ENCODE measurements around the gene PLAC9. TPM values are rescaled to one million over a fixed set of nuclear protein-coding genes. Genes with fewer than 3 reads are reported as not detected.

PLAC9 gene
- total RNA-seq, 2 donors from 2014 or later, result 25.5 to 36.3 TPM

DNA sequence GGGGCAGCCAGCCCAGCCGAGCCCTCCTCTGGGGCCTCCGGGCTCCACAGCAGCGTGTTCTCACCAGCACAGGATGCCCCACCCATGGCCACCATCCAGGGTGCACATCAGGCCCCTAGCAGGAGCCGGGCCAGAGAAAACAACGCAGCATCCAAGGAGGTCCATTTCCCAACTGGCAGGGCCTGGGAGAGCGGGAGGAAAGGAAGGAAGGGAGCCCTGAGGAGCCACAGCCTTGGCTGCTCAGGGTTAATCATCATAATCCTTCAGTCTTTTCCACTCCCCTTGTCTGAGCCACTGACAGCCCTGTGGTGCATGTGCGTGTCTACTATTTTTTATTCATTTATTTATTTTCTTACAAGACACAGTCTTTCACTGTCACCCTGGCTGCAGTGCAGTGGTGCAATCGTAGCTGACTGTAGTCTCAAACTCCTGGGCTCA is 3.6 kb downstream of the PLAC9 start:
- Histone ChIP-seq H3K36me3 (no peaks in the 10 kb centered on the region), H3K4me1 (peaks cover 0 to 33% of the 10 kb centered on the region in 2 donors), H3K4me3 (no peak overlapping the region), H3K27ac (peak overlapping the region; percentile 59 to 89), H3K27me3 (no peaks in the 10 kb centered on the region), H3K9me3 (no peaks in the 10 kb centered on the region)
- peak; percentile 94 for DNase-seq (ENCODE audit: low spot score)
- TF ChIP-seq, protein P1, sequence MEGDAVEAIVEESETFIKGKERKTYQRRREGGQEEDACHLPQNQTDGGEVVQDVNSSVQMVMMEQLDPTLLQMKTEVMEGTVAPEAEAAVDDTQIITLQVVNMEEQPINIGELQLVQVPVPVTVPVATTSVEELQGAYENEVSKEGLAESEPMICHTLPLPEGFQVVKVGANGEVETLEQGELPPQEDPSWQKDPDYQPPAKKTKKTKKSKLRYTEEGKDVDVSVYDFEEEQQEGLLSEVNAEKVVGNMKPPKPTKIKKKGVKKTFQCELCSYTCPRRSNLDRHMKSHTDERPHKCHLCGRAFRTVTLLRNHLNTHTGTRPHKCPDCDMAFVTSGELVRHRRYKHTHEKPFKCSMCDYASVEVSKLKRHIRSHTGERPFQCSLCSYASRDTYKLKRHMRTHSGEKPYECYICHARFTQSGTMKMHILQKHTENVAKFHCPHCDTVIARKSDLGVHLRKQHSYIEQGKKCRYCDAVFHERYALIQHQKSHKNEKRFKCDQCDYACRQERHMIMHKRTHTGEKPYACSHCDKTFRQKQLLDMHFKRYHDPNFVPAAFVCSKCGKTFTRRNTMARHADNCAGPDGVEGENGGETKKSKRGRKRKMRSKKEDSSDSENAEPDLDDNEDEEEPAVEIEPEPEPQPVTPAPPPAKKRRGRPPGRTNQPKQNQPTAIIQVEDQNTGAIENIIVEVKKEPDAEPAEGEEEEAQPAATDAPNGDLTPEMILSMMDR (IDR thresholded peaks at IDR 0.05), result no peak

DNA sequence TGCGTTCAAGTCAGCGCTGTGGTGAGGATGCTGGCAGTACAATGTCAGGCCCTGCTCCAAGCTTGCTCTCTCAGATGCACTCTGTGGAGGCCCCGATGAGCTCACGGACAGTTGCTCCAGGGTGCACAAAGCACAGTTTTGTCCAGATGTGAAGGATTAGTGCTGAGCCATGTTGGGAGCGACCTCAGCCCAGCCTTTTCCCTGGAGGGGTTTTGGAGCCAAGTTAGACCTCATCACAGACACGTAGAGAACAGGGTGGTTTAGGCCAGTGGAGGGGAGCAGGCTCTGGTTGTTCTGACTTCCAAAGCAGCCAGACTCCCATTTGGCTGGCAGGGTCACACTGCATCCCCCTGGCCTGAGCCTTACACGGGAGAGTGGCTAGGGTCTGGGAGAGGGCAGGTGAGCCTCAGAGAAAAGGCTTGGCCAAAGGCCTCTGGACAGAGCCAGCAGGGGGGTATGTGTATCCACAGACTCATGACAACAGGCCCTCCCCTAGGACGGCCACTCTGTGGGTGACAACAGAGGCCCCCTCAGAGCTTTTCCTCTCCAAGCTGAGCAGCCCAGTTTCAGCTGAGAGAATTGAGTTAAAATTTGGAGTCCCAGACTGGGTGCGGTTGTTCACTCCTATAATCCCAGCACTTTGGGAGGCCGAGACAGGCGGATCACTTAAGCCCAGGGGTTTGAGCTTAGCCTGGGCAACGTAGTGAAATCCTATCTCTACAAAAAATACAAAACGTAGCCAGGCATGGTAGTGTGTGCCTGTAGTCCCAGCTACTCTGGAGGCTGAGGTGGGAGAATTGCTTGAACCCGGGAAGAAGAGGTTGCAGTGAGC is 4.7 kb downstream of the PLAC9 start:
- TF ChIP-seq, protein P1 (IDR thresholded peaks at IDR 0.05), result no peak
- Histone ChIP-seq H3K4me1 (peaks cover 0 to 31% of the 10 kb centered on the region in 2 donors), H3K9me3 (no peaks in the 10 kb centered on the region), H3K4me3 (no peak overlapping the region), H3K36me3 (no peaks in the 10 kb centered on the region), H3K27me3 (no peaks in the 10 kb centered on the region), H3K27ac (peak overlapping the region; percentile 70 to 89)
- peak; percentile 85 for DNase-seq (ENCODE audit: low spot score)

DNA sequence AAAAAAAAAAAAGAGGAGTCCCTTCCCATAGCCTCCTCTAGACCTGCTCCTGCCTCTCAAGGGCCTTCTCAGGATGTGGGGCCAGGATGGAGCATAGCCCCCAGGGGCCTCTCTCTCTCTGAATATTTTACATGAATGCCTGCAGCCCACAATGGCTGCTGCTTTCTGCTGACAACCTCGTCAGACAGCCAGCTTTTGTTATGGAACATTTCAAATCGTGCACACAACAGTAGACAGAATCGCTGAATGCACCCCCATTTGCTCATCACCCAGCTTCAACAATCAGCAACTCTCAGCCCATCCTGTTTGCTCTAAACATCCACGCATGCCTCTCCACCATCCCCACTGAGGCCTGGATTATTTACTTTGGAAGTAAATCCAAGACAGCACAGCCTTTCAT is 5.4 kb downstream of the PLAC9 start:
- no peak overlapping the region for H3K4me3 ChIP-seq
- H3K4me1 ChIP-seq, result peaks cover 0 to 28% of the 10 kb centered on the region in 2 donors
- TF ChIP-seq, protein P1 (IDR thresholded peaks at IDR 0.05), result no peak
- no peaks in the 10 kb centered on the region for H3K9me3 ChIP-seq
- peak; percentile 57 for DNase-seq (ENCODE audit: low spot score)
- peak overlapping the region; percentile 70 to 89 for H3K27ac ChIP-seq
- H3K27me3 ChIP-seq, result no peaks in the 10 kb centered on the region
- H3K36me3 ChIP-seq, result no peaks in the 10 kb centered on the region

DNA sequence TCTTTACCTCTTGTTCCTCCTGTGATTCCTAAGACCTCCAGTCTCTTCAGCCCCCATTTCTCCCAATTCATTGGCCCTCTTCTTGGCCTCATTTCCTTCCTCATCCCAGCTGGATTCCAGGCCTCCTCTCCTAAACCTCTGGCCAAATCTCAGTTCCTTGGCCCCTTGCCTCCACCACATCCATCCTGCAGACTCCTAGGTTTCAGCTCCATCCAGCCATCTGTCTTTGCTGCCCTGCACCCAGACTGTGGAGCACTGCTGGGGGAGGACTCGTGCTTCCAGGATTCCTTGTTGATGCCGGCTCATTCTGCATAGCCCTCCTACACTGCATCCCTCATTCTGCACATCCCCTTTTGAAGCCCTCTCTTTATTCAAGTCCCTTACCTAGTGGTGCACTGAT is 6.7 kb downstream of the PLAC9 start:
- no peaks in the 10 kb centered on the region for H3K9me3 ChIP-seq
- H3K4me3 ChIP-seq, result no peak overlapping the region
- TF ChIP-seq, protein P1 (IDR thresholded peaks at IDR 0.05), result no peak
- no peaks in the 10 kb centered on the region for H3K36me3 ChIP-seq
- H3K4me1 ChIP-seq, result peaks cover 0 to 34% of the 10 kb centered on the region in 2 donors
- peak; percentile 30 for DNase-seq (ENCODE audit: low spot score)
- H3K27ac ChIP-seq, result no peak overlapping the region
- no peaks in the 10 kb centered on the region for H3K27me3 ChIP-seq

DNA sequence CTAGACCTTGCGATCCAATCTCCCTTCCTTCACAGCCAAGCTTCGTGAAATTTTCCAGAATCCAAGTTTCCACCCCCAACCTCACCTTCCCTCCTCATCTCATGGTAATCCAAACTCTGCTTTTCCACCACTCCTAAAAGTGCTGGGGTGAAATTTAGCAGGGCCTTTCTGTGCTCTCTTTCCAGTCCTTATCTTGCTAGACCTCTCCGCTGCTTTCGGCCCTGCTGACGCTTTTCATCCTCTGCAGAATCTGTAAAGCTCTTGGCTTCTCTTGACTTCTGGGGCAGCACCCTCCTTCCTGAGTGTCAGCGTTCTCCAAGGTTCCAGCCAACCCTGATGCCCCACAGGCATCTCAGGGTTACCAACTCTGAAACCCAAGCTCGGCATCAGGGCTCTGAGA is 7.7 kb downstream of the PLAC9 start:
- H3K36me3 ChIP-seq, result no peaks in the 10 kb centered on the region
- H3K9me3 ChIP-seq, result no peaks in the 10 kb centered on the region
- TF ChIP-seq, protein P1 (IDR thresholded peaks at IDR 0.05), result no peak
- H3K4me1 ChIP-seq, result peaks cover 0 to 44% of the 10 kb centered on the region in 2 donors
- no peak overlapping the region for H3K4me3 ChIP-seq
- H3K27me3 ChIP-seq, result no peaks in the 10 kb centered on the region
- DNase-seq (ENCODE audit: low spot score), result peak; percentile 56
- H3K27ac ChIP-seq, result no peak overlapping the region
